Left ventricle myocardium superior (tissue), 1 donor: ENCODE data around the gene MICALL1. TPM values are rescaled to one million over a fixed set of nuclear protein-coding genes. Genes with fewer than 3 reads are reported as not detected.
A peak's percentile ranks its signal among the peaks of the same experiment; 100 is the strongest.
"Not testable (repeated sequence)": the region's sequence is repeated elsewhere in the genome, so short reads cannot be mapped to it uniquely, and the experiment has no call there.

Experiments
- ATAC-seq: fragments of 200-7000 bp; cut with Tn5 transposase; one replicate; pipeline ENCODE4 v1.9.1; 2020; ENCODE audit warnings: mild to moderate bottlenecking, moderate library complexity
- DNase-seq: peaks from one replicate; pipeline ENCODE4 v3.0.0-alpha.2; 2020
- intact Hi-C: fragments of 100-400 bp; cut with micrococcal nuclease; formaldehyde crosslinking; loops from one replicate; pipeline ENCODE4 v1.11.0; 2022
- total RNA-seq: library from RNA; stranded (reverse); fragmentation: NEBNext Ultra II Directional; extraction: Animal tissue kit (Norgen Biotek cat#: 25700); gene quantifications from one replicate; pipeline ENCODE4 v1.2.1, GENCODE V29; 2021
- donor health status: DM: no; HTN: yes; CAD: no; lungs with severe emphysema.

Gene MICALL1
- total RNA-seq, 1 donor from 2014 or later: 20.1 TPM

DNA sequence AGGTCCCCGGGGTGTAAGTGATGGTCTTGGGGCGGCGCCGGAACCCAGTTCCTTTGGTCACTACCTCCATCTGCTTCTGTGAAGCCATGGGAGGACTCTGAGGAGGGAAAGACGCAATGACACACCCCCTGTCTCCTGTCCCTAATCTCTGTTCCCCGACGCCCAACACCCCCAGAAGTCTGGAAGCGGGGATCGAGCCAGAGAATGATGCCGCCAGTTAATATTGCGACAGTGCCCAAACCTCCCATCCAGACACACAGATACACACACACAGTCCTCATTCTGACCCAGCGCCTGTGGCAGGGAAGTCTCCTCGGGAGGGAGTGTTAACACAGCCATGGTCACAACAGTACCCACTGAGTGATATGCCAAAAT is 47.0 kb downstream of the MICALL1 start:
- ATAC-seq (peak; percentile 67), DNase-seq (no peak)
- intact Hi-C loops: no loop called here

DNA sequence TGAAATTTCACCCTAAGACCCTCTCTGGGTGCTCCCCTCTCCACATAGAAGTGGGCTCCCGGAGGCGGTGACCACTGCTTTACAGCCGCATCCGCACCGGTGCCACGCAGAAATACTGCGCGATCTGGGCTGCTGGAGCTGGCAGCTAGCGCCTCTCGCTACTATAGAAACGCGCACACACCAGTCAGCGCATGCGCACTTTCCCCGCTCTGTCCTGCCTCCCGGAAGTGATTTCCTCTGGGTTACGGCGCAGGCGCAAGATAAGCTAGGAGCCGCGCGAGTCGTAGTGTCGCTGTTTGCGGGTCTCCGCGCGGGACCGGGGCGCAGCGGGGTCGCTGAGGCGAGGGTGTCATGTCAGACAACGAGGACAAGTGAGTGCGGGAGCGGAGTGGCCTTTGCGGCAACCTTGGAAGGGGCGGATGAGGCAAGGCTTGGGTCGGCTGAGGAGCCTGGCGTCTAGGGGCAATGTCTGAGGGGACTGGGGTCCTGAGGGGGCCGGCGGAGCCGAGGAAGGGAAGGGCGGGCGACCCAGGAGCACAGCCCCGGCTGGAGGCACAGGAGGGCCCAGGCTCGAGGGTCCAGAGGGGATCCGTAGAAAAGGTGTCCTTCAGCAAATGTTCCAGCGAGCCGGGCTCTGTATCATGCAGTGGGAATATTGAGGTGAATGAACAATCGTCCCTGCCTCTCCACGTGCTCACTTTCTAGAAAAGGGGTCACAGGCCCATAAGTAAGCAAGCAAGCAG is 47.5 kb downstream of the MICALL1 start, which contains the start of the genes C22orf23 and POLR2F:
TSS of gene C22orf23 (minus strand) at position 165 of the 743 bp plus-strand sequence. CDS start 452 bp downstream, outside the sequence.
TSS of gene POLR2F (plus strand) at position 263 of the 743 bp plus-strand sequence. CDS start at position 352, 89 bp downstream.
- peak; percentile 98 for ATAC-seq
- DNase-seq: peak; percentile 99
- intact Hi-C loops: no loop called here

DNA sequence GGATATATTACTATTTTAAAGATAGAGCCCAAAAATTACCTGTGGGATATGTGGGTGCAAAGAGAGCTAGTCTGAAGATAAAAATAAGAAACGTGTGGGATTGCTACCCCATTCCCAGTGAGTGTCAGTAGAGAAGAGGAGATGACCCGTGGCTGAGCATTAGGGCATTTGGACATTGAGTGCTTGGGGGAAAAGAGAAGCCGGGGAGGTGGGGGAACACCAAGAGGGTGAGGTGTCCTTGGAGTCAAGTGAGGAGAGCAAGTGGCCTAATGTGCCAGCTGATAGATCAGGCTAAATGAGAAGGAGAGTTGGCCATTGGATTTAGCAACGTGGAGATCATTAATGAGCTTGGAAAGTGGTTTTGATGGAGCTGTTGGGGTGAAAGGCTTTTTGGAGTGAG is 48.6 kb downstream of the MICALL1 start:
- DNase-seq (no peak), ATAC-seq (no peak)
- intact Hi-C loops: no loop called here

DNA sequence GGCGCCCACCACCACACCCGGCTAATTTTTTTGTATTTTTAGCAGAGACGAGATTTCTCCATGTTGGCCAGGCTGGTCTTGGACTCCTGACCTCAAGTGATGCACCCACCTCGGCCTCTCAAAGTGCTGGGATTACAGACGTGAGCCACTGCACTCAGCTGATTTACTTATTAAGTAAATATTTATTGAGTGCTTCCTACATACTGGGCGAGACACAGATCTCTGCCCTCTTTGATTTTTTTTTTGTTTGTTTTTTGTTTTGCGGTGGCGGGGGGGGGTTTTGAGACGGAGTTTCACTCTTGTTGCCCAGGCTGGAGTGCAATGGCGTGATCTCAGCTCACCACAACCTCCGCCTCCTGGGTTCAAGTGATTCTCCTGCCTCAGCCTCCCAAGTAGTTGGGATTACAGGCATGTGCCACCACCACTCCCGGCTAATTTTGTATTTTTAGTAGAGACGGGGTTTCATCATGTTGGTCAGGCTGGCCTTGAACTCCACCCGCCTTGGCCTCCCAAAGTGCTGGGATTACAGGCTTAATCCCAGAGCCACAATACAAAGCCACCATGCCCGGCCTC is 49.8 kb downstream of the MICALL1 start:
- intact Hi-C loops, ATAC-seq, DNase-seq: not testable (repeated sequence)

DNA sequence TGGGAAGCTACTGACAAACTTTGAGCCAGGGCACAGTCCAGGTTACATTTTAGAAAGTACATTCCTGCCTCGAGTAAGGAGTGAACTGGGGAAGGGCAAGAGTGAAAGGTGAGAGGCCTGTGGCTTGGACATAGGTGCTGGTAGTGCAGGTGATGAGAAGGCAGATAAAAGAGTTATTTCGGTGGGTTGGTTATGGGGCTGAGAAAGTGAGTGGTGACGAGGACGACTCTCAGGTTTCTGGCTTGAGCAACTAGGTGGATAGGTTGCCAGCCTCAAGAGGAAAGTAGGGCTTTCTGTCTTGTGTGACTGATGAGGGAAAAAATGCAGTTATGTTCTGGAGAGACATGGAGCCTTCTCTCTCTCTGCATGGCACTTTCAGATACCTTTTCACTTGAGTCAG is 51.1 kb downstream of the MICALL1 start:
- ATAC-seq (no peak), DNase-seq (no peak)
- intact Hi-C loops: no loop called here

DNA sequence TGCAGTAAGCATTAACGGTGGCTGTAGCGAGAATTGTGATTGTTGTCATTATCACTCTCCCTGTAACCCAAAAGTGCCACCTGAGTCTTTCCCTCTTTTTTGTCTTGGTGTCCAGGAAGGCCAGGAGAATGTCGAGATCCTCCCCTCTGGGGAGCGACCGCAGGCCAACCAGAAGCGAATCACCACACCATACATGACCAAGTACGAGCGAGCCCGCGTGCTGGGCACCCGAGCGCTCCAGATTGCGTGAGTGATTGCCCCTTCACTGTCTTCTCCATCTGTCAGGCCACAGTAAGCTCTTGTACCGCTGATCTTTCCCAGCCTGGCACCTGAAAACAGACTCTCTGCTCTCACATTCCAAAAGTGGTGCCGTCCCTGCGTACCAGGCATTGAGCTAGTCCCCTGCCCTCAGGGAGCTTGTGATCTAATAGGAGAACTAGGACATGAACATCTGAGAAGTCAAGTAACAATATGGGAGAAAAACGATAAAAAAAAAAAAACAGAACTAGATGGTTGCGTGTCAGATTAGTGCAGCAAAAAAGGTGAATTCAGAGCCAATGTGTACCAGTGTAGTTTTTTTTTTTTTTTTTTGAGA is 53.2 kb downstream of the MICALL1 start:
- ATAC-seq (no peak), DNase-seq (no peak)
- intact Hi-C loops: no loop called here

DNA sequence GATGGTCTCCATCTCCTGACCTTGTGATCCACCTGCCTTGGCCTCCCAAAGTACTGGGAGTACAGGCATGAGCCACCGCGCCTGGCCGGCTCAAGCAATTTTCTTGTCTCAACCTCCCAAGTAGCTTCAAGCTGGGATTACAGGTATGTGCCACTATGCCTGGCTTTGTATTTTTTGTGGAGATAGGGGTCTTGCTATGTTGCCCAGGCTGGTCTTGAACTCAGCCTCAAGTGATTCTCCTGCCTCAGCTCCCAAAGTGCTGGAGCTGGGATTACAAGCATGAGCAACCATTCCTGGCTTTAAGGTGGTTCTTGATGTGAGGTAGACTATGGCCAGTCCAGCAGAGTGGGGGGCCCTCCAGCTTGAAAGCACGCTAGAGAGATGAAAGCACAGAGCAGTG is 55.0 kb downstream of the MICALL1 start:
- no peak for DNase-seq
- no peak for ATAC-seq
- intact Hi-C loops: no loop called here

DNA sequence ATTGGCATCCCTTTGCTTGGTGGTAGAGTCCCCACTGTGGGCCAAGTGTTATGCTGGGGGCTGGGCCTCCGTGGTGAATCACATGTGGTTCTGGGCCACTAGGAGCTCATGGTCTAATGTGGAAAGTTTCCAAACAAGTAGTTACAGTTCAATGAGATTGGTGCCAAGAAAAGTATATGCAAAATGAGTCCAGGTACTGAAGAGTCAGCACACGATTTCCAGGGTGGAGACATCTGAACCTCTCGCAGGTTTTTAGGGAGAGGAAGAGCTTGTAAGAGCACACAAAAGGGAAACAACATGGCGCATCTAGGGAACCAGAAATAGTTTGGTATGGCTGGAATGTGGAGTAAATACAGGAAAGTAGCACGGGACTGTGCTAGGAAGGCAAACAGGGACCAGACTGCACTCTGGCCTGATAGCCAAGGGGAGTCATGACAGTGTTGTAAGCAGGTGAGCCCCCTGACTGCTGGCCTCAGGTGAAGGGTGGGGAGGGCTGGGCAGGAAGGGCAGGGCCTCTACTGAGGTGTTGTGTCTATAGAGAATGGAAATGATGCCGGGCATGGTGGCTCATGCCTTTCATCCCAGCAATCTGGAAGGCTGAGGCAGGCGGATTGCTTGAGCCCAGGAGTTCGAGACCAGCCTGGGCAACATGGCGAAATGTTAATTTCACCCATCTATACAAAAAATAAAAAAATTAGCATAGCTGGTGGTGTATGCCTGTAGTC is 60.0 kb downstream of the MICALL1 start:
- ATAC-seq (peak; percentile 55), DNase-seq (no peak)
- intact Hi-C loops: no loop called here

DNA sequence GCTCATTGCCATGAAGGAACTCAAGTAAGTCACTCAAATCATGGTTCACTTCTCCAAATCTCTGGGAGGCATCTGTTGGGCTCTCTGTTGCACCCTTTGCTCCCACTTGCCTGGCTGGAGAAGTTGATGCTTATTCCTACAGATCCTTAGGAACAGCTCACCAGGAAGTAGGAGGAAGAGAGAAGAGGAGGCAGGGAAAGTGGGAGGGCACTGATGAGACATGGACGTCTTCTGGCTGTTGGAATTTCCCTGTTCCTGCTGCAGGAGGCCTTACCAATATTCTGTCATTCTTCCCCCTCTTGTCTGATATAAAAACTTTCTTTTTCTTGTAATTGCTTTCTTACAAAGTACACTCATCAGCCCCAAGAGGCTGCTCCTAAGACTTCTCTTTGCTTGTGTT is 61.0 kb downstream of the MICALL1 start:
- intact Hi-C loops: no loop called here
- ATAC-seq: no peak
- DNase-seq: no peak

DNA sequence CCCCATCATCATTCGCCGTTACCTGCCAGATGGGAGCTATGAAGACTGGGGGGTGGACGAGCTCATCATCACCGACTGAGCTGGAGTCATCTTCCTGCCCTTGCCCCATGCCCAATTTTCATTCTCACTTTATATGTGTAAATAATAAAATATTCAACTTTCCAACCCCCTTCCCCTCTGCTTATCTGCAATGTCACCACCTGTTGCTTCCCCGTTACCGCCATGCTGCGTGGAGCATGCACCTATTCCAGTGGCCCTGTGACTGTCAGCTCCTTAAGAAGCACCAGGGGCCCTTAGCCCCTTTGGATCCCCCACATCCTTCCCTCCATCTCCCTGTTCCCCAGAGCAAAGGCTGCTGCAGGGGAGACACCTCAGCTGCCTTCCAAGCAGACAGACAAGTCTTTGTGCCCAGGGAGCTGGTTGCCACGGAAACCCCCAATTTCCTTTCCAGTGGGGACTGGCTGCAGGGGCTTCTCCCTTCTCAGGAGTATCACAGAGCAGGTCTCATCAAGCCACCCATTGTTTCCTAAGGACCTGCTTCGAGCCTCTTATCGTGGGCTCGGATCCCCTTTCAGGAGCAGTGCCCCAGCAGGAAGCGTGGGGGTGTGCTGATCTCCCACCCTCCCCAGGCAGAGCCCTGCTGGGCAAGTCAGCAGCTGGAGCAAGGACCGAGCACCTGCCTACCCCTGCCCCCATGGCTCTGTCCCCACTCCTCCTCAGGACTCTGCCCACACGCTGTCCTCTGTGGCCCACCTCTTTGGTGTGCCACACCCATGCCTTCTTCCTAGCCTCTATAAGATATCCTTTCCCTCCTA is 61.7 kb downstream of the MICALL1 start:
- intact Hi-C loops: no loop called here
- ATAC-seq (no peak), DNase-seq (no peak)

DNA sequence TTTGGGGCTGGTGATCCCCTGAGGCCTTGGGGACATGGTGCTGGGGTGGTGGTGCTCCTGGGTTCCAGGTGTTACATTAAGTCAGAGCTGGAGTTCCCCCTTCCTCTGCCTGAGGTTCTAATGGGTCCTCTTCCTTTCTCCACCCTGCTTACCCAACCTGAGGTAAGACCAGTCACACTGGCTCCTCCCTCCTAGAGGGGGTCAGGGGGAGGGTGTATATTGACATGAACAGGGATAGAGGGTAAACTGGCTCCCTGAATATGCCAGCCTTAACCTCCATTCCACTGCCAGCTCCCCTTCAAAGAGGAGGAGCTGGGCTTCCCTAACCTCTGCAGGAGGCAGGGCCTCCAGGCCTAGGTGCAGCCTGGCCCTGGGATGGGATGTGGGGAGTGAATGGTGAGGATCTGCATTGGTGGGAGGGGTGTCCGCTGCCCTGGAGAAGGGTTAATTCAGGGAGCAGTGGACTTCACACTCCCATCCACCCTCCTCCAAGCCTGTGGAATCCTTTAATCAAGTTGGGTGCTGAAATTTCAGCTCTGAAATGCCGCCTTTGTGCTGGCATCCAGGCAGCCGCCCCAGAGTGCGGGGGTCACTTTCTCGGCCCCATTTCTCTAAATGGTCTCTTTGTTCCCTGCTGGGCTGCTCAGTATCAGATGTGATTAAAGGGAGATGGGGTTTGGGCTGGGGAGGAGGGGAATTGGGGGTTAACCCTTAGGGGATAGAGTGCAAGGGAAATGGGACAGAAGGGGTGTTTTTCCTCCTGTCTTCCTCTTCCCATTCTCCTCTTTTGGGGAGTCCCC is 62.6 kb downstream of the MICALL1 start:
- no peak for DNase-seq
- intact Hi-C loops: no loop called here
- no peak for ATAC-seq

DNA sequence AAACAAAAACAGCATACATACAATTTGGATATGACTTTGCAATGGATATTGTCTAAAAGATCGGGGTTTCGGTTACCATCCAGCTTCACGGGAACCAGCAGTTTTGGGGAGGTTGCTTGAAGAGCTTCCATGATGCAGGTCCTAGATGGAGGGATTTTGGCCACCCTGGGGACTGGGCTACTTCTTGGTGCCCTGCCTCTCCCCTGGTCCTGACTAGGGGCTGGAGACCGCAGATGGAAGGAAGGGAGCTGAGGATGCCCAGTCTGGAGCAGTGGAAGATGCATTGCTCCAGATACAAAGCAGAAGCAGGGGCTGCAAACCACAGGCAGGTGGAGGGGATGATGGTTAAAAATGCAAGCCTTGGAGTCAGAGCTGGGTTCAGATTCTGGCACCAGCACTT is 64.8 kb downstream of the MICALL1 start:
- ATAC-seq (no peak), DNase-seq (no peak)
- intact Hi-C loops: no loop called here

DNA sequence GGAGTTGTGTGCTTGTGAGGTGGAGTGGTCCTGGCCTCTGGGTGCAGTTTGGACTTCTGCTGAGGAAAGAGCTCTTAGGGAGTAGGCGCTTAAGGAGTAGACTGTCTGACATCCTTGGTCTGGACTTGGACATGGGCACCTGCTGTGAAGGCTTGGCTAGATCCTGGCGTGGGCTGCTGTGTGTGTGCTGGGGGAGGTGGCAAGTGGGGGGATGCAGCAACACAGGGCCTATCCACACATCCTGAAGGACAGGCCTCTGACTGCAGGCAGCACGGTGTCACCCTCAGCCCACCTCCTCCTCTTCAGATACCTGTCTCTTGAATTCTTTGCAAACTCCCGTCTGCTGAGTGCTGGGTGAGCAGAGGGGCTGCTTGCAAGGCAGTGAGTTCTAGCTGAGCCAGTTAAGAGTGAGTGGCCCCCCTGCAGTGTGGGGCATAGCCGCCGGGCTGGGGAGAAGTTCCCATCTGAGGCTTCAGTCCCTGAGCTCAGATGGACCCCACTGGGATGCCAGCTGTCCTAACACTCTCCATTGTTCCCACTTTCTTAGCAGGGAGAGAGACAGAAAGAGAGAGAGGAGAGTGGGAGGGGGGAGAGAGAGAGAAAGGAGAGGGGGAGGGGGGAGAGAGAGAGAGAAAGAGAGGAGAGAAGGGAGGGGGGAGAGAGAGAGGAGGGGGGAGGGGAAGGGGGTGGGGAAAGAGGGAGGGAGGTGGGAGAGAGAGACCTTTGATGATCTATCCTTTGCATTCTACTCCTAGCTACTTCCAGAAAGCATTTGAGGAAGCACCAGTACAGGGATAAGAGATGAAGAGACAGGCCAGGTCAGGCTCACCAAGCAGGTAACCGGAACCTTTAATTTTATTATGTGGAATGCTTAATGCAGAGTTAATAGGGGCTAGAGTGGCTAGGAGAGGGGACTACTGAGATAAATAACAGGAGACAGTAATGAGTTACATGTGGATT is 65.7 kb downstream of the MICALL1 start:
- no peak for ATAC-seq

DNA sequence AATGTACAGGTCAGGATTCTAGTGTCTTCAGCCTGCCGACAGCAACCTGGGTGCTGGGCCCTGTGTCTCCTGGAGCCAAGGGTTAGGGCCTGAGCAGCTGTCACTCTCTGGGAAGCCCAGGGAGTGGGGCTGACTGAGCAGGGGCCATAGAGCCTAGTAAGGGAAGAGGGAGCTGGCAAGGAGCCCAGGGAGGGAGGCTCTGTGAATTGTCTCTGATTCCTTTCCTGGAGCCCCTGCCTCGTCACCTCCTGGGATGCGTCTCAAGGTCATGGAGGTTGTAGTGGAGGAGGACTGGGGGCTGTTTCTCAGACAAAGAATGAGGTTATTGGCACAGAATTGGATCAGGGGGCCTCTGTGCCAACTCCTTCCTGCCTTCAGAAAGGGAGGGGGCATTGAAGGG is 66.4 kb downstream of the MICALL1 start:
- intact Hi-C loops: no loop called here
- DNase-seq (no peak), ATAC-seq (no peak)

More for the DNA sequence above, 65.7 kb downstream of the MICALL1 start:
- intact Hi-C loops: no loop called here
- DNase-seq: no peak

DNA sequence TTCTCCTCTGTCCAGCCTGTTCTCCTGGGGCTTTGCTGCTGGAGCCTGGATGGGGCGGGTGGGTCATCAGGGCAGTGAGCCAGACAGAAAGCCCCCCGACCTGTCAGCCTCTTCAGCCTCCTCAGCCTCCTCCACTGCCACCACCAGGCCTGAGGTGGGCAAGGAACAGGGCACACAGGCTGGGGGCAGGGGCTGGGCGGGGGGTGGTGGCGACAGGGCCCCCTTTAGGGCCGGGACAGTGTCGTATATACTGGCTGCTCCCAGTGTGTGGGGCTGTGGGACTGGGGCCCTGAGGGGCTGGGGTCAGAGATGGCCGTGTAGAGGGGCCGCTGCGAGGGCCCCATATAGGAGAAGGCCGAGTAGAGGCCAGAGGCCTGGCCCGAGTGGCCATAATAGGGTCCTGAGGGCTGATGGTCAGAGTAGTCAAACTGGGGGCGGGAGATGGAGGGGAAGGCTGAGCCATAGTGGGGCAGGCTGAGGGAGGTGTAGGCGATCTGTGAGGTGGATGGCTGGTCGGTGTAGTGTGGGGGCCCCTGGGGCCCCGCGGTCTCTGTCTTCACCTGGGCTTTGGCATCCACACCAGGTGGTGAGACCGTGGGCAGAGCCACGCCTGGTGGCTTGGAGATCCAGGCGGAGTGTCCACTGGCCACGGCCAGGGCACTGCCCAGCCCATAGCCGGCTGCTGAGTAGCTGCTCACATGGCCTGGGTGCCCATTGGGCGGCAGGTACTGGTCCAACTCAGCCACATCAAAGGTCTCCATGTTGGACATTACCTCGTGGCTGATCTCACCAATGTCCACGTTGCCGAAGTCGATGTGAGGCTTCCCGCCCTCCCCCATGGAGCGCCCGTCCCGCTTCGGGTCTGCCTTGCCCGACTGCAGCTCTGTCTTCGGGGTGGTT is 67.4 kb downstream of the MICALL1 start:
- DNase-seq (no peak), ATAC-seq (no peak)
- intact Hi-C loops: no loop called here

DNA sequence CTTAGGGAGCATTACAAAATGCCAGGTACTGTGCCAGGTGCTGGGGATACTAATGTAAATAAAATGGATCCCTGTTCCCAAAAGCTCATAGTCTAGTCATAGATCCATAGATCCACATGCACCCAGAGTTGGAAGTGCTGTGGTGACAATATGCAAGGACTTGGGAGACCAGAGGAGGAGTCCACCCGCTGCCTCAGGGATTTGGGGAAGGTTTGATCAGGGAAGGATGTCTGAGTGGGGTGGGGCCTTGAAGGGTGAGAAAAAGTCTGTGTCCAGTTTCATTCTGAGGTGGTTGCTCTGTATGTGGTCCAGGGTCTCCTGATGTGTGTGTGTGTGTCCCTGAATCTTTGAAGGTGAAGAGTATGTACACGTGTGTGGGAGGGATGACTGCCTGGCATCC is 69.1 kb downstream of the MICALL1 start:
- DNase-seq (no peak), ATAC-seq (no peak)
- intact Hi-C loops: no loop called here
